H1 (cell line): ENCODE data around the gene DDX3X. TPM values are rescaled to one million over a fixed set of nuclear protein-coding genes. Genes with fewer than 3 reads are reported as not detected.

ENCODE experiments used
- CTCF ChIA-PET: fragments of 300-600 bp; sonication (Branson Sonifier 250); formaldehyde crosslinking; loops from one replicate; lab custom pipeline; 2021; ENCODE audit not compliant: partially characterized antibody; lab: Charles Lee
- POLR2A ChIA-PET: fragments of 300-600 bp; sonication (Branson Sonifier 250); formaldehyde crosslinking; loops from one replicate; lab custom pipeline; 2021; ENCODE audit warnings: inconsistent platforms; ENCODE audit not compliant: partially characterized antibody; lab: Charles Lee
- DNase-seq, 2 experiments: peaks; one replicate each; pipeline versions ENCODE4 v3.0.0 to v3.0.0-alpha.2; 2010 to 2022; ENCODE audit warnings: low spot score in 2 of 2, low read depth in 1 of 2, mixed read lengths in 1 of 2
- FAIRE-seq: peaks from 2 replicates; lab custom pipeline; 2011; peaks lifted over from hg19 to GRCh38; lab: Jason Lieb, UNC
- H2AFZ ChIP-seq: 2 replicates; pipeline ENCODE4 v1.8.1; 2012; ENCODE audit warnings: low read length, inconsistent platforms
- H2AK5ac ChIP-seq: 2 replicates; pipeline ENCODE4 v1.6.1; 2013; ENCODE audit warnings: low read depth, low read length
- H2BK120ac ChIP-seq: replicated peaks from 2 replicates; pipeline ENCODE3; 2013; ENCODE audit warnings: low read depth, low read length, inconsistent platforms
- H2BK12ac ChIP-seq: 2 replicates; pipeline ENCODE4 v1.6.1; 2013; ENCODE audit warnings: low read depth, low read length
- H2BK15ac ChIP-seq: 2 replicates; pipeline ENCODE4 v1.6.1; 2013; ENCODE audit warnings: low read length
- H2BK20ac ChIP-seq: 2 replicates; pipeline ENCODE4 v1.6.1; 2013; ENCODE audit warnings: low read length
- H2BK5ac ChIP-seq: 2 replicates; pipeline ENCODE4 v1.6.1; 2013; ENCODE audit warnings: low read depth, low read length
- H3K14ac ChIP-seq: 2 replicates; pipeline ENCODE4 v1.6.1; 2013; ENCODE audit warnings: inconsistent platforms; ENCODE audit not compliant: insufficient read length
- H3K18ac ChIP-seq: 2 replicates; pipeline ENCODE4 v1.6.1; 2013; ENCODE audit warnings: low read length; ENCODE audit errors: extremely low read depth
- H3K23ac ChIP-seq: 2 replicates; pipeline ENCODE4 v1.6.1; 2013; ENCODE audit warnings: inconsistent platforms; ENCODE audit not compliant: insufficient read length
- H3K23me2 ChIP-seq: 2 replicates; pipeline ENCODE4 v1.6.1; 2013; ENCODE audit warnings: low read depth, low read length
- H3K27ac ChIP-seq: 2 replicates; pipeline ENCODE4 v1.6.1; 2011; ENCODE audit warnings: low read depth, low read length, inconsistent platforms
- H3K27me3 ChIP-seq, 4 experiments: replicated peaks in 1 of 4; 1 replicate in 1 of 4; 2 replicates in 3 of 4; pipeline versions ENCODE4 v1.6.1 to v1.8.1; 2011 to 2013; ENCODE audit warnings: low read length in 3 of 4, mild to moderate bottlenecking in 3 of 4, inconsistent platforms in 2 of 4, mixed read lengths in 2 of 4, moderate library complexity in 1 of 4; ENCODE audit not compliant: control insufficient read depth in 3 of 4, insufficient read depth in 3 of 4; ENCODE audit errors: extremely low read depth in 1 of 4
- H3K36me3 ChIP-seq, 4 experiments: 2 replicates each; pipeline versions ENCODE4 v1.6.1 to v1.8.1; 2011 to 2013; ENCODE audit warnings: mild to moderate bottlenecking in 4 of 4, low read length in 3 of 4, moderate library complexity in 2 of 4, control low read depth in 1 of 4, inconsistent platforms in 1 of 4; ENCODE audit not compliant: insufficient read depth in 4 of 4, control insufficient read depth in 2 of 4
- H3K4ac ChIP-seq: replicated peaks from 2 replicates; pipeline ENCODE3; 2013; ENCODE audit warnings: low read length, low read depth, mixed read lengths, inconsistent platforms; ENCODE audit not compliant: insufficient read length
- H3K4me1 ChIP-seq, 4 experiments: replicated peaks in 1 of 4; 1 replicate in 1 of 4; 2 replicates in 3 of 4; pipeline versions ENCODE4 v1.6.1 to v1.8.1; 2011 to 2013; ENCODE audit warnings: low read length in 3 of 4, inconsistent platforms in 2 of 4, mixed read lengths in 1 of 4; ENCODE audit not compliant: insufficient read depth in 4 of 4, control insufficient read depth in 3 of 4
- H3K4me2 ChIP-seq, 2 experiments: 2 replicates each; pipeline versions ENCODE4 v1.6.1 to v1.8.1; 2011 to 2013; ENCODE audit warnings: low read depth in 2 of 2, low read length in 2 of 2, control low read depth in 1 of 2, inconsistent platforms in 1 of 2, mild to moderate bottlenecking in 1 of 2; ENCODE audit not compliant: insufficient read depth in 1 of 2
- H3K4me3 ChIP-seq, 4 experiments: fragments of 200-600, 300-600 bp in 1 of 4; sonication (generic), shearing (Covaris generic), sonication (Bioruptor Twin) in 1 of 4; 2 replicates each; pipeline versions ENCODE4 v1.5.1 to v1.8.1; 2011 to 2016; ENCODE audit warnings: low read length in 4 of 4, low read depth in 3 of 4, control low read depth in 2 of 4, inconsistent platforms in 2 of 4, mild to moderate bottlenecking in 2 of 4, mixed read lengths in 1 of 4, moderate library complexity in 1 of 4; ENCODE audit not compliant: insufficient read depth in 2 of 4; ENCODE audit errors: extremely low read depth in 1 of 4
- H3K56ac ChIP-seq: replicated peaks from 2 replicates; pipeline ENCODE3; 2013; ENCODE audit warnings: low read depth, mild to moderate bottlenecking, mixed read lengths, low read length, inconsistent platforms; ENCODE audit not compliant: insufficient read length
- H3K79me1 ChIP-seq: 2 replicates; pipeline ENCODE4 v1.6.1; 2013; ENCODE audit warnings: low read depth, low read length, control low read depth
- H3K79me2 ChIP-seq, 2 experiments: 2 replicates each; pipeline versions ENCODE4 v1.6.1 to v1.8.1; 2012 to 2013; ENCODE audit warnings: low read length in 2 of 2, mild to moderate bottlenecking in 2 of 2, inconsistent platforms in 1 of 2; ENCODE audit not compliant: insufficient read depth in 2 of 2, control insufficient read depth in 1 of 2
- H3K9ac ChIP-seq, 4 experiments: replicated peaks in 1 of 4; 1 replicate in 1 of 4; 2 replicates in 3 of 4; pipeline versions ENCODE4 v1.6.1 to v1.8.1; 2011 to 2013; ENCODE audit warnings: low read depth in 3 of 4, low read length in 3 of 4, control low read depth in 2 of 4, mild to moderate bottlenecking in 2 of 4, moderate library complexity in 2 of 4, inconsistent platforms in 1 of 4; ENCODE audit errors: extremely low read depth in 1 of 4
- H3K9me3 ChIP-seq, 2 experiments: 2 replicates each; pipeline versions ENCODE4 v1.6.1 to v1.8.1; 2012 to 2013; ENCODE audit warnings: mild to moderate bottlenecking in 2 of 2, moderate library complexity in 2 of 2, control low read depth in 1 of 2, inconsistent platforms in 1 of 2, low read depth in 1 of 2, low read length in 1 of 2, mixed read lengths in 1 of 2; ENCODE audit not compliant: insufficient read depth in 2 of 2
- H4K20me1 ChIP-seq, 2 experiments: replicated peaks in 1 of 2; 2 replicates each; pipeline versions ENCODE3 to v1.8.1; 2011 to 2013; ENCODE audit warnings: inconsistent platforms in 2 of 2, low read length in 2 of 2, mild to moderate bottlenecking in 1 of 2; ENCODE audit not compliant: insufficient read depth in 2 of 2, control insufficient read depth in 1 of 2
- H4K5ac ChIP-seq: 2 replicates; pipeline ENCODE4 v1.6.1; 2013; ENCODE audit warnings: low read length, low read depth, mixed read lengths, inconsistent platforms; ENCODE audit not compliant: insufficient read length
- H4K8ac ChIP-seq: 2 replicates; pipeline ENCODE4 v1.8.0; 2013; ENCODE audit warnings: mild to moderate bottlenecking, moderate library complexity, low read length, inconsistent platforms; ENCODE audit not compliant: insufficient read depth; ENCODE audit errors: extremely low read depth
- H4K91ac ChIP-seq: replicated peaks from 2 replicates; pipeline ENCODE3; 2013; ENCODE audit warnings: low read length, mixed read lengths, inconsistent platforms; ENCODE audit not compliant: insufficient read length
- BCL11A ChIP-seq, 2 experiments: IDR thresholded peaks; one replicate each; pipeline ENCODE4 v1.6.1; 2011; ENCODE audit warnings: low read depth in 2 of 2, low read length in 2 of 2, mild to moderate bottlenecking in 2 of 2
- CBX5 ChIP-seq: fragments of 300-800, 300-1000 bp; sonication (generic); IDR thresholded peaks from 2 replicates; pipeline ENCODE4 v1.7.1; 2016; ENCODE audit warnings: antibody characterized with exemption, low read length, low read depth
- CHD1 ChIP-seq: IDR thresholded peaks from 2 replicates; pipeline ENCODE4 v1.6.1; 2012; ENCODE audit warnings: low read depth, low read length, improper control_type of control experiment
- MAFK ChIP-seq: IDR thresholded peaks from 2 replicates; pipeline ENCODE4 v1.6.1; 2012; ENCODE audit warnings: low read depth, mild to moderate bottlenecking, improper control_type of control experiment, low read length
- RFX5 ChIP-seq: IDR thresholded peaks from 2 replicates; pipeline ENCODE4 v1.6.1; 2011; ENCODE audit warnings: low read depth, low read length, improper control_type of control experiment, borderline replicate concordance
- RXRA ChIP-seq: IDR thresholded peaks from 2 replicates; pipeline ENCODE4 v1.6.1; 2011; ENCODE audit warnings: low read depth, mild to moderate bottlenecking, low read length, moderate library complexity; ENCODE audit not compliant: insufficient read depth
- SAP30 ChIP-seq: fragments of 300-600 bp; sonication (generic); IDR thresholded peaks from 2 replicates; pipeline ENCODE4 v1.7.1; 2012; ENCODE audit warnings: low read length, moderate library complexity, mild to moderate bottlenecking, inconsistent platforms; ENCODE audit not compliant: insufficient read depth, insufficient replicate concordance
- SP2 ChIP-seq: IDR thresholded peaks from 2 replicates; pipeline ENCODE4 v1.6.1; 2012; ENCODE audit warnings: mild to moderate bottlenecking, low read length, inconsistent platforms
- ZNF274 ChIP-seq: IDR thresholded peaks from 2 replicates; pipeline ENCODE4 v1.7.0; 2012; ENCODE audit warnings: low read length, borderline replicate concordance; ENCODE audit errors: extremely low read depth
- WGBS, 2 experiments: shearing (Covaris generic) in 1 of 2; methylation state at CpG; one replicate each; pipeline versions ENCODE4 v1.1.6 to v1.1.7; 2013 to 2015; ENCODE audit warnings: low lambda C conversion rate in 2 of 2, mixed read lengths in 2 of 2, inconsistent platforms in 1 of 2, low coverage in 1 of 2, missing lambda C conversion rate in 1 of 2; ENCODE audit not compliant: insufficient replicate concordance in 2 of 2, insufficient coverage in 1 of 2, insufficient read length in 1 of 2; ENCODE audit errors: extremely low coverage in 1 of 2, missing lambda C conversion rate in 1 of 2; 5-methylcytosine and 5-hydroxymethylcytosine counted together
- polyA plus RNA-seq, 7 experiments: library from polyadenylated mRNA; depleted of rRNA in 3 of 7; stranded (reverse) in 5 of 7; unstranded in 2 of 7; fragments of >200 nt in 5 of 7; fragments of 200-250 nt in 2 of 7; gene quantifications; 1 replicate in 5 of 7; 2 replicates in 1 of 7; 4 replicates in 1 of 7; pipeline versions ENCODE4 v1.2.1 to v1.2.3, GENCODE V29; 2011 to 2013; ENCODE audit warnings: missing spikeins in 2 of 7, mixed read lengths in 2 of 7
- total RNA-seq: library from RNA; stranded (reverse); fragmentation: NEBNext Ultra II Directional; extraction: Animal tissue kit (Norgen Biotek cat#: 25700); gene quantifications from 2 replicates; pipeline ENCODE4 v1.2.1, GENCODE V29; 2021

Gene DDX3X
- total and polyA plus RNA-seq, 2 of the 8 experiments (the other 6 are each of a cell fraction or from before 2014, with no cell fraction given), result 39.4 to 291 TPM

GRCh38 chrX:41369152-41369551, 35.2 kb downstream of the DDX3X start:
- no peak for FAIRE-seq
- H2AK5ac ChIP-seq, result no peak overlapping the region
- H2BK20ac ChIP-seq, result no peak overlapping the region
- no peak overlapping the region for H2BK12ac ChIP-seq
- H4K8ac ChIP-seq, result no peak overlapping the region
- no peak overlapping the region for H4K91ac ChIP-seq
- H3K4ac ChIP-seq, result no peak overlapping the region
- H3K23me2 ChIP-seq, result no peaks in the 10 kb centered on the region
- no peak overlapping the region for H3K4me2 ChIP-seq
- H2BK120ac ChIP-seq, result no peak overlapping the region
- no peaks in the 10 kb centered on the region for H3K27me3 ChIP-seq
- H3K36me3 ChIP-seq, result no peaks in the 10 kb centered on the region
- WGBS, 2 experiments, result 98% methylated on average over 4 of the region's 4 CpGs; no CpG with 5 or more reads in 1 of the 2 experiments
- H3K4me1 ChIP-seq, result no peaks in the 10 kb centered on the region
- no peak overlapping the region for H2BK5ac ChIP-seq
- H3K79me2 ChIP-seq, result no peaks in the 10 kb centered on the region
- no peak overlapping the region for H3K56ac ChIP-seq
- H3K23ac ChIP-seq, result no peak overlapping the region
- H2BK15ac ChIP-seq, result no peak overlapping the region
- TF ChIP-seq SP2, result no peak
- no peak for TF ChIP-seq RFX5
- TF ChIP-seq SAP30, result no peak
- TF ChIP-seq CBX5, result no peak
- TF ChIP-seq ZNF274, result no peak
- no peak for TF ChIP-seq CHD1
- TF ChIP-seq RXRA, result no peak
- no peak for TF ChIP-seq BCL11A (IDR thresholded peaks at IDR 0.05; ENCODE audit: low read depth in 2 of 2, low read length in 2 of 2)
- no peak for TF ChIP-seq MAFK
- POLR2A ChIA-PET, result no interaction called here
- H2AFZ ChIP-seq, result no peak overlapping the region
- no peak overlapping the region for H3K9ac ChIP-seq
- H3K4me3 ChIP-seq, result no peak overlapping the region
- H4K20me1 ChIP-seq, result no peaks in the 10 kb centered on the region
- H3K18ac ChIP-seq, result no peak overlapping the region
- no peak overlapping the region for H4K5ac ChIP-seq
- H3K79me1 ChIP-seq, result no peaks in the 10 kb centered on the region
- H3K27ac ChIP-seq, result no peak overlapping the region
- DNase-seq, result no peak
- H3K14ac ChIP-seq, result no peak overlapping the region
- CTCF ChIA-PET, result interaction anchor here (0.6 kb wide), 1 partner anchor 12 kb away, joined by 3 read pairs; no protein-coding TSS in a partner anchor
- no peaks in the 10 kb centered on the region for H3K9me3 ChIP-seq
